GM19239 (cell line): ENCODE results near the gene GOLGA3.
"Not testable (repeated sequence)": the region's sequence is repeated elsewhere in the genome, so short reads cannot be mapped to it uniquely, and the experiment has no call there.

Source experiments
- DNase-seq: peaks from one replicate; pipeline ENCODE4 v3.0.0; 2011; ENCODE audit warnings: low spot score; ENCODE audit not compliant: insufficient read length
- FAIRE-seq: peaks from 2 replicates; lab custom pipeline; 2011; peaks lifted over from hg19 to GRCh38; lab: Jason Lieb, UNC

GOLGA3 gene

GRCh38 chr12:132781938-132782337, 46.7 kb downstream of the GOLGA3 start:
- FAIRE-seq (no peak), DNase-seq (no peak)

- DNase-seq: no peak
- no peak for FAIRE-seq
Observed at GRCh38 chr12:132779781-132780353, 48.8 kb downstream of the GOLGA3 start.

- no peak for FAIRE-seq
- DNase-seq: no peak
Observed at GRCh38 chr12:132777614-132778013, 51.1 kb downstream of the GOLGA3 start.

- FAIRE-seq (no peak), DNase-seq (no peak)
Observed at GRCh38 chr12:132776816-132777568, 51.7 kb downstream of the GOLGA3 start.

GRCh38 chr12:132776230-132776625, 52.4 kb downstream of the GOLGA3 start:
- FAIRE-seq, DNase-seq: not testable (repeated sequence)

- DNase-seq (no peak), FAIRE-seq (no peak)
Observed at GRCh38 chr12:132775502-132776229, 53.0 kb downstream of the GOLGA3 start.

GRCh38 chr12:132774646-132775275, 53.9 kb downstream of the GOLGA3 start:
- FAIRE-seq (no peak), DNase-seq (no peak)

- DNase-seq (no peak), FAIRE-seq (no peak)
Observed at GRCh38 chr12:132774159-132774558, 54.5 kb downstream of the GOLGA3 start.

GRCh38 chr12:132773077-132773955, 55.4 kb downstream of the GOLGA3 start:
- DNase-seq (no peak), FAIRE-seq (no peak)

- DNase-seq (peak; percentile 68), FAIRE-seq (no peak)
Observed at GRCh38 chr12:132772606-132773005, 56.1 kb downstream of the GOLGA3 start.

- DNase-seq: peak; percentile 58
- FAIRE-seq: peak; percentile 84
Observed at GRCh38 chr12:132771126-132771838, 57.4 kb downstream of the GOLGA3 start.

GRCh38 chr12:132766380-132767085, 62.1 kb downstream of the GOLGA3 start:
- FAIRE-seq (no peak), DNase-seq (no peak)

- FAIRE-seq (no peak), DNase-seq (no peak)
Observed at GRCh38 chr12:132765361-132765760, 63.3 kb downstream of the GOLGA3 start.

- DNase-seq (no peak), FAIRE-seq (no peak)
Observed at GRCh38 chr12:132764231-132764630, 64.4 kb downstream of the GOLGA3 start.

- peak; percentile 96 for DNase-seq
- FAIRE-seq: no peak
Observed at GRCh38 chr12:132761921-132762583, 66.6 kb downstream of the GOLGA3 start.

- DNase-seq: peak; percentile 56
Observed at GRCh38 chr12:132761032-132761920, 67.4 kb downstream of the GOLGA3 start, which contains the start of gene ANKLE2. Gene ANKLE2 (minus strand): TSS chr12:132761832. CDS start chr12:132761798, 34 bp downstream.

GRCh38 chr12:132759359-132759758, 69.3 kb downstream of the GOLGA3 start:
- DNase-seq (no peak), FAIRE-seq (no peak)

More at GRCh38 chr12:132761032-132761920, 67.4 kb downstream of the GOLGA3 start, which contains the start of gene ANKLE2:
- FAIRE-seq: no peak
